Stimulated activated CD8-positive, alpha-beta memory T cell treated with anti-CD3 and anti-CD28 coated beads, Interleukin-12 subunit alpha, Interleukin-12 subunit beta, amount 100 ng/mL, for 4 hours (primary cell): ENCODE results near the gene DRC3.
"Not testable (repeated sequence)": the region's sequence is repeated elsewhere in the genome, so short reads cannot be mapped to it uniquely, and the experiment has no call there.

Experiments
- DNase-seq: peaks from one replicate; pipeline ENCODE4 v3.0.0-alpha.2; 2020; ENCODE audit warnings: low read depth

The DRC3 gene

DNA sequence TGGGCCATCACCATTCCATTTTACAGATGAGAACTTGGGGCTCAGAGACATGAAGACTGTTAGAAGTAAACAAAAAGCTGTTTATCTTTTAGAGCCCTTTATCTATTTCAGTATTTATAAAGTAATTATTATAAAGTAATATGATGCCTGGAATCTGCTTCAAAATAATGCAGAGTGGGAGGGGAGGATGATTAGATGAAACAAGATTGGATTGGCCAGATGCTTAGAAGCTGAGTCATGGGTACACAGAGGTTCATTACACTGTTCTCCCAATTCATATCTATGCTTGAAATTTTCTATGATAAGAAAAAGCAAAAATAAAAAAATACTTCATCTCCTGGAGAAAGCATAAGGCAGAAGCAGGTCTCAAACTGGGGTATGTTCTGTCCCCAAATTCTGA lies 29.8 kb upstream of the DRC3 start:
- DNase-seq, result no peak

GRCh38 chr17:17943281-17943984 lies 29.2 kb upstream of the DRC3 start:
- DNase-seq, result no peak

DNA sequence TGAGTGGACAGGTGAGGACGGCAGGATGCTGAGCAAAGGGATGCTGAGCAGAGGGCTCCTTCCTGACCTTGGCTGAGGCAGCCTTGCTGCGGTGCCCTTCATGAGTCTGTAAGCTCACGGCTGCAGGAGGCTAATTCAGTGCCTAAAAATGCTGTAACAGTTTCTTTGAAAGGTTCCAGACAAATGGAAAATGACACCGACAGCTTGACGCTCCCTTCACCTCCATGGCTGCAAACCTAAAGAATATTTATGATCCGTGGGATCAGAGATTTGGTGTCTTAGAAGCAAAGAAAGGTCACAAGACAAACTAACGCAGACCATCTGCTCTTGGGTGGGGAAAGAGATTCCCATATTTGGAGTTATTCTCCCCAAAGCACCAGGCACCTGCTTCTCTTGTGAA lies 28.4 kb upstream of the DRC3 start:
- DNase-seq, result no peak

GRCh38 chr17:17944743-17945142 lies 27.9 kb upstream of the DRC3 start:
- DNase-seq, result no peak

GRCh38 chr17:17946093-17946492 lies 26.6 kb upstream of the DRC3 start:
- no peak for DNase-seq

DNA sequence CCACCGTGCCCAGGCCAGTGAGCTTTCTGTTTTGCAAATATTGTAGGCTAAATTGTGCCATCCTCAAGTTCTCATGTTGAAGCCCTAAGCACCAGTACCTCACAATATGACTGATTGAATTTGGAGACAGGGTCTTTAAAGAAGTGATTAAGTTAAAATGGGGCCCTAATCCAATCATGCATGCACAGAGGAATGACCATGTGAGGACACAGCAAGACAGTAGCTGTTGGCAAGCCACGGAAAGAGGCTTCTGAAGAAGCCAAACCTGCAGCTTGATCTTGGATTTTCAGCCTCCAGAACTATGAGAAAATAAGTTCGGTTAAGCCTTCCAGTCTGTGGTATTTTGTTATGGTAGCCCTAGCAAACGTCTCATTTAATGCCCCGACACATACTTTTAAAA lies 25.4 kb upstream of the DRC3 start:
- no peak for DNase-seq

DNA sequence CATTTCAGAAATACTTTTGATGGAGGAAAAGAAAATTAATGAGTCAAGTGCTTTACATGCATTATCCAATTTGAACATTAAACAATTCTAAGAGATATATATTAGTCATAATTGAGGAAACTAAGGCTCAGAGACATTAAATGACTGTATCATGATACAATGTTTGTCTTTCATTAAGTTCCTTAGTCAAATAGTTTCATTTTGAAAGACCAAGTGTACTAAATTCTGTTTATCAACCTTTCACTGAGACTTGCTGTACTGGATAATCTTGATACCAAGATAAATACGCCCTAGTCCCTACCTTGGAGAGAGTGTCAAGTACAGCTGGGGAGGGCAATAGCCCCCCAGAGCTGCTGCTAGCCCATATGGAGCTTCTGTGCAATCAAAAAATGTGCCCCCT lies 24.7 kb upstream of the DRC3 start:
- no peak for DNase-seq

- DNase-seq, result no peak
Observed at GRCh38 chr17:17950347-17950746, 22.3 kb upstream of the DRC3 start.

GRCh38 chr17:17950806-17951205 lies 21.9 kb upstream of the DRC3 start:
- DNase-seq, result no peak

DNA sequence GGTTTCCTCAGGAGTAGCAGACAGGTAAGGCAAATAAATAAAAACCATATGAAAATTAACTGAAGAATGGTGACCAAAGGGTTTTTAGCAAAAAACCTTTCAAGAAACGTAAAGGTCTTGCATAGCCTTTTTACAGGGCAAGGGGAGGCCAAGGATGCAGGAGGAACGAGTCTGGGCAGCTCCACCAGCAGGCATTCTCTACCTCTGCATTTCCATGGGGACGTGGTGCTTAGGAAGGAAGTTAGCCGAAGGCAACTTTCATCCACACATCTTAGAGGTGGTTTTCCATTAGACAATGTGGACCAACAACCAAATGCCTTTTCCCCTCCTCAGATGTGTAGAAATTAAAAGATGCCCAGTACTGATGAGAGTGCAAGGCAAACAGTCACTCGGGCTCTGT lies 21.1 kb upstream of the DRC3 start:
- no peak for DNase-seq

GRCh38 chr17:17952691-17953090 lies 20.0 kb upstream of the DRC3 start:
- no peak for DNase-seq

DNA sequence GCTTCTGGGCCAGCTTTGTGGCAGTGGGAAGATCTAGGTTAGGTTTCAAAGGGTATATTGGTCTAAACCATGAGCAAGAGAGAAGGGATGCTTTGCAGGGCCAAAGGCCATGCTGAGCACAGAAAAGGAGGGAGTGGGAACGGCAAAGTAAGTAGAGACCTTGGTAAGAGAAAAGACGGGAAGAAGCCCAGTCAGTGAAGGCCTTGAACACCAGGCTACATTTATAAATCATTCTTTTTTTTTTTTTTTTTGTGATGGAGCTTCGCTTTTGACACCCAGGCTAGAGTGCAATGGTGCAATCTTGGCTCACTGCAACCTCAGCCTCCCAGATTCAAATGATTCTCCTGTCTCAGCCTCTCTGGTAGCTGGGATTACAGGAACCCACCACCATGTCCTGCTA lies 18.6 kb upstream of the DRC3 start:
- DNase-seq, result no peak

DNA sequence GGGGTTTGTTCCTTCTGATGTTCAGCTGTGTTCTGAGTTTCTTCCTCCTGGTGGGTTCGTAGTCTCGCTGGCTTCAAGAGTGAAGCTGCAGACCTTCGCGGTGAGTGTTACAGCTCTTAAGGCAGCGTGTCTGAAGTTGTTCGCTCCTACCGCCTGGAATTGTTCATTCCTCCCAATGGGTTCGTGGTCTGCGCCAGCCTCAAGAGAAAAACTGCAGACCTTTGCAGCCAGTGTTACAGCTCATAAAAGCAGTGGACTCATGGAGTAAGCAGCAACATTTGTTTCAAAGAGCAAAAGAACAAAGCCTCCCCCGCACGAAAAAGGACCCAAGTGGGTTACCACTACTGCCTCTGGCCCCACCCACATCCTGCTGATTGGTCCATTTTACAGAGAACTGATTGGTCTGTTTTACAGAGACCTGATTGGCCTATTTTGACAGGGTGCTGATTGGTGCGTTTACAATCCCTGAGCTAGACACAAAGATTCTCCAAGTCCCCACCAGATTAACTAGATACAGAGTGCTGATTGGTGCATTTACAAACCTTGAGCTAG lies 16.8 kb upstream of the DRC3 start:
- not testable (repeated sequence) for DNase-seq

DNA sequence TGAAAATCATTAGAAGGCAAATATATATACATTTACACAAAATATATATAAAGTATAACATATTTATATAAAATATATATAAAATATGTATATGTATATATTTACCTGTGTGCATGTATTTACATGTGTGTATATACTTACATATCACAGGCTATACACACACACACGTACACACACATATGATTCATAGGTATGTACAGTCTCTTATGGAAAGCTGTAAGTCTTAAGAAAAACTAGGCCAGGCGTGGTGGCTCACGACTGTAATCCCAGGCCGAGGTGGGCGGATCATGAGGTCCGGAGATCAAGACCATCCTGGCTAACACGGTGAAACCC lies 15.1 kb upstream of the DRC3 start:
- no peak for DNase-seq

DNA sequence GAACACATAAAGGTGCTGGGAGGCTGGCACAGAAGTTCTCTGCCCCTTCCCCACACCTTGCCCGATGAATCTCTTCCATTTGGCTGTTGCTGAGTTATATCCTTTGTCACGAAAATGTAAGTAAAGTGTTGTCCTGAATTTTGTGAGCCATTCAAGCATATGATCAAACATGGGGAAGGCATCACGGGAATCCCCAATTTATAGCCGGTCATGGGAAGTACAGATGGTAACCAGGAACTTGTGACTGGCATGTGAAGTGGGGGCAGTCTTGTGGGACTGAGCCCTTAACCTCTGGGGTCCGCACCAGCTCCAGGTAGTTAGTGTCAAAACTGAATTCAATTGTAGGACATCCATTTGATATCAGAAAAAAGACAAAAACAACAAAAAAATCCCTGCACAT lies 13.7 kb upstream of the DRC3 start:
- no peak for DNase-seq

GRCh38 chr17:17959520-17960361 lies 12.9 kb upstream of the DRC3 start:
- DNase-seq, result no peak

- DNase-seq, result no peak
Observed at GRCh38 chr17:17960500-17961030, 12.1 kb upstream of the DRC3 start.

DNA sequence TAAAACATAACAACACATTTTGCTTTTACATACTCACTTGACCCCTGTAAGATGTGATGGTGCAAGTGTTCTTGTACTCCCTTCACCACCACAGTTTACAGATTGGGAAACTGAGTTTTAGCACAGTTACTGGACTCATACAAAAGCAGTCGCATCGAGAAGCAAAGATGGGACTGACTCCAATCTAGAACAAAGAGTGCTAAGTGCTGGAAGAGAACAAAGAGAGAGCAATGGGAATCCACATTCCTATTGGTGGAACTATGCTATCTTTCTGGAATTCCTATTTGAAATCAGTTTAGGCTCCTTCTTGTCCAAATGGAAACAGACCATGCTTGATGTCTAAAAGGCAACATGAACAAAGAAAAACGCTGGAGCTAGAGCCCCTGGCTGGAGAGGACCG lies 9.6 kb upstream of the DRC3 start:
- no peak for DNase-seq

DNA sequence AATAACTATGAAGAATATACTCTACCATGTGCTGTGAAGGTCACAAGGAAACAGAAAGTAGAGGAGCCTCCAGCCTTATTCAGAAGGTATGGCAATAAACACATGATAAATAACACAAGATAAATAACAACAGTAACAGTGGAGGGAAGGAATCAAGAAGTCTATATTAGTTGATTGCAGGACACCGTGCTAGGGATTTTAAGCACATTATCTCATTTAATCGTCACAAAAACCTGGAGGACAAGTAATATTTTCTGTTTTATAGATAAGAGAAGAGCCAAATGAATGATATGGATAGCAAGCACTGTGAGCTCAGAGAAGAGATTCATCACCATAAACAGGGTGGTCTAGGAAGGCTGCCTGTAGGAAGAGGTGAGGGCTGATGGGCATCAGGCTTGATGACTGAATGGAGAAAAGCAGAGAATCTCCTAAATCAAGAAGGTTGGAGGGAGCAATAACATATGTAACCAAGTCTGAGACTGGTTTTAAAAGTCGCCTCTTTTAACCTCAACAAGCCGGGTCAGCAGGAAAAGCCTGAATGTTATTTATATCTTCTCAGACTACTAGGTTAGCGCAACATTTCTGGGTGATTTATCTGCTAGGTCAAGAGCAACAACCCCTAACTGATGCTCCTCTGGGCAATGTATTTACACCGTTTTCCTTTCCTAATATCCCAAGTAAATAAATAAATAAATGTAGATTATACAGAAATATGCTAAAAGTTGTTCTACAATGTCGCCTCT lies 8.8 kb upstream of the DRC3 start:
- DNase-seq, result no peak

GRCh38 chr17:17964710-17965109 lies 8.0 kb upstream of the DRC3 start:
- DNase-seq, result no peak

DNA sequence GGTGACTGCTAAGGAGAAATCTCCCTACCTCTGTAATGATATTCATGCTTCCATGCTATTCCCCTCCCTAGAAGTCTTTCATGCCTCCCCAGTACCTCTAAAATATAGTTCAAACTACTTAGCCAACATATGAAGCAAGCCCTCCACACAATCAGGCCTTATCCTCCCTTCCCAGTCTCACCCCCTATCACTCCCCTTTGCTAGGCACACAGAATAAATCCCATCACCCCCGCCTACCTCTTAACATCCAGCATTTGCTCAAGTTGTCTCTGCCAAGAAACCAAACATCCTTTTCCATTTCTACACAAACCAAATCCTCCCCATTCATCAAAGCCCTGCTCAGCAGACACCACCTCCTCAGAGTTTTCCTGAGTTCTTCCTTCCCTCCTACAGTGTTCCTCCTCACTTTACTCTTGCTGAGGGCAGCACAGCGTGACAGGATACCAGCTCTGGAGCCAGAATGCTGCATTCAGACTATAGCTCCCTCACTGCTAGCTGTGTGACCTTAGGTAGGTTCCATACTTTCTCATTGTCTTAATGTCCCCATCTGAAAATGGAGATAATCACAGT lies 7.4 kb upstream of the DRC3 start:
- no peak for DNase-seq

- DNase-seq, result no peak
Observed at GRCh38 chr17:17966399-17966798, 6.3 kb upstream of the DRC3 start.
